ENCODE data around the gene ATP8A1.

- no peak for TF ChIP-seq CTCF (IDR thresholded peaks at IDR 0.05)
- no peak for TF ChIP-seq POLR2A (IDR thresholded peaks at IDR 0.05)
These were observed 176.2 kb downstream of the ATP8A1 start for GRCh38 chr4:42480717-42481116.

Measured in body of pancreas (tissue), 4 donors.